M059J (cell line): ENCODE data around the gene MOB3A. TPM values are rescaled to one million over a fixed set of nuclear protein-coding genes. Genes with fewer than 3 reads are reported as not detected.
A peak's percentile ranks its signal among the peaks of the same experiment; 100 is the strongest.
"Not testable (repeated sequence)": the region's sequence is repeated elsewhere in the genome, so short reads cannot be mapped to it uniquely, and the experiment has no call there.

Source experiments
- DNase-seq: peaks from one replicate; pipeline ENCODE4 v3.0.0-alpha.2; 2012; ENCODE audit warnings: low read depth
- total RNA-seq: library from RNA; depleted of rRNA; stranded (reverse); fragments of >200 nt; shearing (Covaris generic); gene quantifications from 2 replicates; pipeline ENCODE4 v1.2.3, GENCODE V29; 2014

MOB3A gene
- total RNA-seq, 1 experiment from 2014 or later, result 19.1 TPM

DNA sequence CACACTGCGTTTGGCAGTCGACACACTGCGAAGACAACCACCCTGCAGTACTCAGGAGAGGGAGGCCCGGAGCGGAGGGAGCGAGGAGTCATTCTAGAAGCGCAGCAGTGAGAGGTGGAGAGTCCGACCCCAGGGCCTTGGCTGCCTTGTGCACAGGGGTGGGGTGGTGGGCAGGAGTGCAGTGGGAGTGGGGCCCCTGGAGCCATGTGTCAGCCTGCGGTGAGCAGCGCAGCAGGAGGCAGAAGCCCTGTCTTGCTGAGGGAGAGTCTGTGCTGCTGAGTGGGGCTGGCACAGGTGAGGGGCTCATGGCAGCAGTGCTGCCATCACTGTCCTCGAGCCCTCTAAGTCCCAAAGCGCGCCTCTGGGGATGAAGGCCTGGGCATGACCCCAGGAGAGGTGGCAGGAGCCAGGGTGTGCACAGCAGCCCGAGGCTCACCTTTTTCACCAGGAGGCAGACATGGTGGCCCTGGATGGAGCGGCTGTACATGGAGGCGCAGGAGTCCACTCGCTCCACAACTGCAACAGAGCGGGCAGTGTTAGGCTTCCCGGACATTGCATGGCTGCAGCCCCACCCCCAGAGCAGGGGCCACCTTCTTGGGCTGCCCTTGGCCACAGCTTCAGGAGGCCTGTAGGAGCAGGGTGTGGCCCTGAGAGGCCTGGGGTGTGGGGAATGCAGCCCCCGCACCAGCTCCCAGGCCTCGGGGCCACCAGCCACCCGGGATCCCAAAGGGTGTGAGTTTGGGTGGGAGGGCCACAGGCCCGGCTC lies 12.3 kb upstream of the MOB3A start:
- DNase-seq, result no peak

DNA sequence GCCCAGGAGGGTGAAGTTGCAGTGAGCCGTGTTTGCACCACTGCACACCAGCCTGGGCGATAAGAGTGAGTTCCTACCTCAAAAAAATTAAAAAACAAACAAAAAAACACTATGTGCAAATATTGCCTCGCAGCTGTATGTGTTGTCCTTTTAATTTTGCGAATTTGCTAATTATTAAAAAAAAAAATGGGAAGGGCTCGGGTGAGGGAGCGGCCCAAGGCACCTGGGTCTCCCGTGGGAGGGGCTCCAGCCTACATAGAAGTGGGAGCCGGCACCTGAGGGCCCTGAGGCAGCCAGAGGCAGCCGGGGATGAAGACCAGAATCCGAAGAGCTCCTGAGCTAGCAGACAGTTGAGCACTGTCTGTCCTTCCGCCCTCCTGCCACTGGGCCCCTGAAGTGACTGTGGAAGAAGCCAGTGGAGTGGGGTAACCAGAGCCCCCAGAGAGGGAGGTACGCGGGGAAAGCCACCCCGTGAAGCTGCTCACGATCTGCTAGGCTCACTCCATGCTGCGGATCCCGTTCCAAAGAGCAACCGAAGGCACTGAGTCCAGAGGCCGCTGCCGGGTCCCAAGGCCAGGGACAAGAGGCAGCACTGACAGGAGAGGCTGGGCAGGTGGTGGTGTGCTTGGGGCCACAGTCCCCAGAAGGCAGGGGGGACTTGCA lies 7.0 kb upstream of the MOB3A start:
- no peak for DNase-seq

DNA sequence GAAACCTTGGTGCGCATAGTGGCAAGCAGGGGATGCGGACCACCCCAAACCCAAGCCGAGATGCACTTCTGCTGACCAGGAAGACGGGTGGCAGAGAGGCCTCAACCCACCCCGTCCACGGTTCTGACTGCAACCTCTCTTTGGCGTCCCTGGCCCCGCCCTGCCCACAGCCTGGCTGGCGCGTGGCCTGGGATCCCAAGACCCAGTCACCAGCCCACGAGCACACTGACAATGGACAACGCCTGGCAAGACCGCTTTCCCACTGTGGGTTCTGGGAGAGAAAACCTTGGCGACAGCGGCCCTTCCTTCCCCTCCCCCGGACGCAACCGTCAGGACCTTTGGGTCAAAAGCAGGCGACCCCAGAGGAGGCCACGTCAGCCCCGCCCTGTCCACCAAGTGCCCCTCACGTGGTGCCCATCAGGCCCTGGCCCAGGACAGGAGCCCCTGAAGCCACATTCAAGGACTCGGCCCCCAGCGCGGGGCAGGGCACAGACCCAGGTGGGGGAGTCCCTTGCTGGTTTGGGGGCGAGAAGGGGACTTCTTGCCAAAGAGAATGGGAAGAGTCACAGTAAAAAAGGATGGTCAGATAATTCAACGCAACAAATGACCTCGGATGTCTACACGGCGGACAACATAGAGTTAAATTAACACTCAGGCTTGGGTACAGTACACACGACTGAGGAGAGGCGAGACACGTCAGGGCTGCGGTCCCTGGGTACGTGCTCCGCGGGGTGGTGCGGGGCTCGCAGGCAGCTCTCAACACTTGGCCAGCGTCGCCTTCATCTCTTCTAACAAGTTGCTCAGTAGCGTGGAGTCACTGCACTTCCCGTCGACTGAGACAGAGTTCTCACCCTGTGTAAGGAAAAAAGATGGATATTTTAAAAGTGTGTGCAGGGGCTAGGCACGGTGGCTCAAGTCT lies 5.5 kb upstream of the MOB3A start:
- DNase-seq, result no peak

DNA sequence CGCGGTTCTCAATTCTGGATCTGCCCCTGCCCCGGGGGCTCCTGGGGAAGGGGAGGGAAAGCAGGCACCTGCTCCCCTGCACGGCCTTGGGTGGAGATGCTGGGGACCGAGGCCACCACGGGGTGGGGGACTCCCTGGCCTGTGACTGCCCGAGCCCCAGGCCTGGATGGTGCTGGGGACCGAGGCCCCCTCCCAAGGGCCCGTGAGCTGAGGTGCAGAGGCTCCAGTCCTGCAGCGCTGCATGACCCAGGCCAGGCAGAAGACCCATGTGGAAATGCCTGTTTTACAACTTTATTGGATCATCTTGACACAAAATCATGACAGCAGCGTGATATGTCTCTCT lies 4.6 kb upstream of the MOB3A start:
- no peak for DNase-seq

GRCh38 chr19:2099937-2100718 lies 4.0 kb upstream of the MOB3A start:
- no peak for DNase-seq

DNA sequence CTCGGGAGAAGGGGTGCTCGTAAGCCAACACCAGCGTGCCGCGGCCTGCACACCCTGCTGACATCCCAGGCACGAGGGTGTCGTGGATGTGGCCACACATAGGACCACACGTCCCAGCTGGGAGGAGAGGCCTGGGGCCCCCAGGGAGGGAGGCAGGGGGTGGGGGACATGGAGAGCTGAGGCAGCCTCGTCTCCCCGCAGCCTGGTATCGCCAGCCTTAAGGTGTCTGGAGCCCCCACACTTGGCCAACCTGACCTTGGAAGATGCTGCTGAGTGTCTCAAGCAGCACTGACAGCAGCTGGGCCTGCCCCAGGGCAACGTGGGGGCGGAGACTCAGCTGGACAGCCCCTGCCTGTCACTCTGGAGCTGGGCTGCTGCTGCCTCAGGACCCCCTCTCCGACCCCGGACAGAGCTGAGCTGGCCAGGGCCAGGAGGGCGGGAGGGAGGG lies 3.0 kb upstream of the MOB3A start:
- DNase-seq, result no peak

DNA sequence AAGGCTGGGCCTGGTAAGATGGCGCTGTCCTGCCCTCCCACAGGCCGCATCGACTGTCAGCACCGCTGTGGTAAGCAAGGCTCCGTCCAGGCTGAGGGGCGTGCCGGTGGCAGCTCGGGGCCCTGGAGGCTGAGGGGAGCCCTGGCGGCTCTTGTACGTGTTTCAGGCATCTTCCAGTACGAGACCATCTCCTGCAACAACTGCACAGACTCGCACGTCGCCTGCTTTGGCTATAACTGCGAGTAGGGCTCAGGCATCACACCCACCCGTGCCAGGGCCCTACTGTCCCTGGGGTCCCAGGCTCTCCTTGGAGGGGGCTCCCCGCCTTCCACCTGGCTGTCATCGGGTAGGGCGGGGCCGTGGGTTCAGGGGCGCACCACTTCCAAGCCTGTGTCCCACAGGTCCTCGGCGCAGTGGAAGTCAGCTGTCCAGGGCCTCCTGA lies 1.8 kb upstream of the MOB3A start:
- DNase-seq, result no peak

DNA sequence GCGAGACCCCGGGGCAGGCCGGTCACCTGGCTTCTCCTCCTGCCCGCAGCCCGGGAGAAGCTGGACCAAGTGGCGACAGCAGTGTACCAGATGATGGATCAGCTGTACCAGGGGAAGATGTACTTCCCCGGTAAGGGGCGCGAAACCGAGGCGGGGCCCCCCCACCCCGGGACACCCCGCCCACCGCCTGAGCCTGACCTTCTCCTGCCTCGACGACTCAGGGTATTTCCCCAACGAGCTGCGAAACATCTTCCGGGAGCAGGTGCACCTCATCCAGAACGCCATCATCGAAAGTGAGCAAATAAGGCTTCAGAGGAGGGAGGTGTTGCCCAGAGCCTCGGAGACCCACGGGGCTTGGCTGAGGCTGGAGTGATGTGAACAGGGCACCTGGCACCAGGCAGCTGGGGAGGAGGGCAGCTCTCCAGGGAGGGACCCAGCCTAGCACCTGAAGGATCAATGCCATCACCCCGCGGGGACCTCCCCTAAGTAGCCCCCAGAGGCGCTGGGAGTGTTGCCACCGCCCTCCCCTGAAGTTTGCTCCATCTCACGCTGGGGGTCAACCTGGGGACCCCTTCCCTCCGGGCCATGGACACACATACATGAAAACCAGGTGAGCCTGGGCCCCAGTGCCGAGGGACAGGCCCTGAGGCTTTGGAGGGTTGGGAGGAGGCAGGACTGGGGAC lies 1.2 kb upstream of the MOB3A start:
- DNase-seq, result no peak

GRCh38 chr19:2096480-2097202 lies 515 bp upstream of the MOB3A start, which contains the start of gene IZUMO4:
Gene IZUMO4 (plus strand): TSS chr19:2096915. CDS start chr19:2096946, 31 bp downstream.
- DNase-seq, result peak; percentile 92

GRCh38 chr19:2091926-2092525 lies 4.1 kb downstream of the MOB3A start:
- DNase-seq, result not testable (repeated sequence)

DNA sequence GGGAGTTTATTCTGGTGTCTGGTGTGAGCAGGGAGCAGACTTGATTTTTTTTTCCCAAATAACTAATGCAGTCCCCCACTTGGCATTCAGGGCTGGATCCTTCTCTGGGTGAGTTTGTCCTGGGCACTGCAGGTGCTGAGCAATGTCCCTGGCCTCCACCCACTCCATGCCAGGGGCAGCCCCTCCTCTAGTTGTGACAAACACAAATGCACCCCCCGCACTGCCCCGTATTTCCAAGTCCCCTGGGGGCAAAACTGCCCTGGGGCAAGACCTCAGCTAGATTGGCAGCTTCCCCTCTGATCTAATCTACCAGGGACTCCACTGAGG lies 6.4 kb downstream of the MOB3A start:
- no peak for DNase-seq

- peak; percentile 59 for DNase-seq
Observed at GRCh38 chr19:2089001-2089711, 7.0 kb downstream of the MOB3A start.

- no peak for DNase-seq
Observed at GRCh38 chr19:2087621-2088100, 8.5 kb downstream of the MOB3A start.

DNA sequence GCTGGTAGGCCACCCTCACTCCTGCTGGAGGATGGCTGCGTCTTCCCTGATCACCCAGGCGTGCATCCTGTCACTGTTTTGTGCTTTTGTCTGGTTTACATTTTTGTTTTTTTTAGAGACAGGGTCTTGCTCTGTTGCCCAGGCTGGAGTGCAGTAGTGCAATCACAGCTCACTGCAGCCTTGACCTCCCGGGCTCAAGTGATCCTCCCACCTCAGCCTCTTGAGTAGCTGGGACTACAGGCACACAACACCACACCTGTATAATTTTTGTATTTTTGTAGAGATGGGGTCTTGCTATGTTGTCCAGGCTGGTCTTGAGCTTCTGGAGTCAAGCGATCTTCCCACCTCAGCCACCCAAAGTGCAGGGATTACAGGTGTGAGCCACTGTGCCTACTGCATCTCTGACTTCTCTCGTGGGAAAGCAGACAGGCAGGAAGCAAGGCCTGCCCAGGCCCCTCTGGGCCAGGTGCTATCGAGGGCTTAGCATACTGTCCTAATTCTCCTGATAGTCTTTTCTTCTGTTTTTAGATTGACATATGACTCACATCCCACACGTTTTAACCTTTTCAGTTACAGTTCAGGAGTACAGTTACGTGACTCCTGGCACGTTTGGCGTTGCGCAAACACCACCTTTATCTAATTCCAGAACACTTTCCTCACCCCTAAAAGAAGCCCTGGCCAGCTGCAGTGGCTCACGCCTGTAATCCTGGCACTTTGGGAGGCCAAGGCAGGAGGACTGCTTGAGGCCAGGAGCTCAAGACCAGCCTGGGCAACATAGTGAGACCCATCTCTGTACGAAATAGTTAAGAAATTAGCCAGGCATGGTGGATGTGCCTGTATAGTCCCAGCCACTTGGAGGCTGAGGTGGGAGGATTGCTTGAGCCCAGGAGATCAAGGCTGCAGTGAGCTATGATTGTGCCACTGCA lies 9.2 kb downstream of the MOB3A start:
- peak; percentile 81 for DNase-seq

DNA sequence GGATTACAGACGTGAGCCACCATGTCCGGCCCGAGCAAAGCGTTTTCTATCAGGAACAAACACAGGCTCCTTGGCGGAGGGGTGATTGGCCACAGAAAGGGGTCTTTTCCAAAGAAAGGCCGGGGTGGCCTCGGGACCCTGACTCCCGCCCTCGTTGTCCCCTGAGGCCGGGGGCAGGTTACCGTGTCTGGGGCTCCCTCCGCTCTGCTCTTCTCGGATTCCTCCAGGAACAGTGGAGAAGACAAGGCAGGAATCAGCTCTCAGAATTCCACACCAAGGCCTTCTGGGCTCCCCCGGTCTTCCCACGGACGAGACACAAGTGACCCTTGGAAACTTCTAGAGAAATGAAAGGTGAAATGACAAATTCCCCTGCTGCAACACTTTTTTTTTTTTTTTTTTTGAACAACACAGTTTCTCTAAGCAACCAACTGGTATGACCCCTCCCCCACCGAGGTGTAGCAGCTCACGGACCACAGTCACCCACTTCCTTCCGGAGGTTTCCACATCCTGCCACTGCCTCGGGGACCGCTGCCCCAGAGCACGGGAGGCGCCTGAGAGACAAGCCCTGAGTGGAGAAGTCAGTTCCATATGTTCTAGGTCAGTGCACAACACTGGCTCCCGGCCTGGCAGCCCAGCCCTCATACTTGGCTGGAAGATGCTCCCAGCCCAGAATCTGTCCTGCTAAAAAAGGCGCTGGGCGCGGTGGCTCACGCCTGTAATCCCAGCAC lies 11.0 kb downstream of the MOB3A start:
- peak; percentile 72 for DNase-seq

DNA sequence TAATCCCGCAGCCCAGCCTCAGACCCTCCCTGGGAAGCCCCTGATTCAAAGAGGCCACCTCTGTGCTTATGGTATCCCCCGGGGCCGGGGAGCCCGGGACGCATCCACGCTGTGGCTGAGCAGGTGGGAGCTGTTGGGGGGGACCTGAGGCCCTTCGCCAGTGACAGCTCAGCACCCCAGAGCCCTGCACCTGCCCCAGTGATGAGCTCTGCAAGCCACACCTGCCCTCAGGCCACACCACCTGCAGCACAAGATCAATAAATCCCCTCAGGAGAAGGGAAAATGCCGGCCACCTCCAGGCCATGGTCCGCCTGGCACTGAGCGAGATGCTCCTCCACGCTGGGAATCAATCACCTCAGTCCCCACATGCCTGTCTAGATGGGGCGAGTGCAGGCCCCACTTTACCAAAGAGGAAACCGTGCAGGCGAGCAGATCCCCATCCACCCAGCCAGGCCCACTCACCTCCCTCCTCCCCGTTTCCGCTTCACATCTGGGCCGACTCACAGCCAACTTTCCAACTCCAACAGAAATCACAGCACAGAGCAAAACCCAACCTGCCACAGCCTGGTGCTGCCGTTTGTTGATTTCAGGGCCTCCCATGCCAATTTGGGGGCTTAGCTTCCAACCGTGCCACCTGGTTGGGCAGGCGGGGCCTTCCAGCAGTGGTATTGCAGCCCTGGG lies 12.8 kb downstream of the MOB3A start:
- DNase-seq, result no peak
